ENCODE measurements around the gene WDR45B. TPM values are rescaled to one million over a fixed set of nuclear protein-coding genes. Genes with fewer than 3 reads are reported as not detected.

WDR45B gene
- total and polyA plus RNA-seq, 8 donors, result 46.8 to 93.1 (median 82.6) TPM

DNA sequence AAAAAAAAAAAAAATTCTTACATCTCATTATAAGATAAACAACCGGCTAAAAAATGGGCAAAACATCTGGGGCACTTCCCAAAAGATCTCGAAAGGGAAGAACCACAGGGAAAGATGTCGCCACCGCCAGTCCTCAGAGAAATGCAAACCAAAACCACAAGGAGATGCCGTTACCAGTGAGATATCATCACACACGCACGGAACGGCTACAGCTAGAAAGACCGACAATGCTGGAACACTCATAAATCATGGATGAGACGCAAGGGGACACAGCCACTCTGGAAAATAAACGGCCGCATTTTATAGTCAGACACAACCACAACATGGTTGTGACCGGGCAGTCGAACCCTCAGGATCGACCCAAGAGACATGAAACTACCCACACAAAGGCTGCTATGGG, 24.5 kb downstream of the WDR45B start:
- H3K9me3 ChIP-seq, result no peaks in the 10 kb centered on the region
- intact Hi-C loops (cut with DNase I), result no loop called here
- H3K4me3 ChIP-seq, result no peak overlapping the region
- peaks cover 0 to 98% of the 10 kb centered on the region in 2 donors for H3K36me3 ChIP-seq
- ATAC-seq (no peak), DNase-seq (peak in 1 of 4 donors; percentile 2)
- TF ChIP-seq, protein P1, sequence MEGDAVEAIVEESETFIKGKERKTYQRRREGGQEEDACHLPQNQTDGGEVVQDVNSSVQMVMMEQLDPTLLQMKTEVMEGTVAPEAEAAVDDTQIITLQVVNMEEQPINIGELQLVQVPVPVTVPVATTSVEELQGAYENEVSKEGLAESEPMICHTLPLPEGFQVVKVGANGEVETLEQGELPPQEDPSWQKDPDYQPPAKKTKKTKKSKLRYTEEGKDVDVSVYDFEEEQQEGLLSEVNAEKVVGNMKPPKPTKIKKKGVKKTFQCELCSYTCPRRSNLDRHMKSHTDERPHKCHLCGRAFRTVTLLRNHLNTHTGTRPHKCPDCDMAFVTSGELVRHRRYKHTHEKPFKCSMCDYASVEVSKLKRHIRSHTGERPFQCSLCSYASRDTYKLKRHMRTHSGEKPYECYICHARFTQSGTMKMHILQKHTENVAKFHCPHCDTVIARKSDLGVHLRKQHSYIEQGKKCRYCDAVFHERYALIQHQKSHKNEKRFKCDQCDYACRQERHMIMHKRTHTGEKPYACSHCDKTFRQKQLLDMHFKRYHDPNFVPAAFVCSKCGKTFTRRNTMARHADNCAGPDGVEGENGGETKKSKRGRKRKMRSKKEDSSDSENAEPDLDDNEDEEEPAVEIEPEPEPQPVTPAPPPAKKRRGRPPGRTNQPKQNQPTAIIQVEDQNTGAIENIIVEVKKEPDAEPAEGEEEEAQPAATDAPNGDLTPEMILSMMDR (IDR thresholded peaks at IDR 0.05), result no peak
- H3K4me1 ChIP-seq, result peaks cover 0 to 13% of the 10 kb centered on the region in 2 donors
- no peak overlapping the region for H3K27ac ChIP-seq
- H3K27me3 ChIP-seq, result no peaks in the 10 kb centered on the region

DNA sequence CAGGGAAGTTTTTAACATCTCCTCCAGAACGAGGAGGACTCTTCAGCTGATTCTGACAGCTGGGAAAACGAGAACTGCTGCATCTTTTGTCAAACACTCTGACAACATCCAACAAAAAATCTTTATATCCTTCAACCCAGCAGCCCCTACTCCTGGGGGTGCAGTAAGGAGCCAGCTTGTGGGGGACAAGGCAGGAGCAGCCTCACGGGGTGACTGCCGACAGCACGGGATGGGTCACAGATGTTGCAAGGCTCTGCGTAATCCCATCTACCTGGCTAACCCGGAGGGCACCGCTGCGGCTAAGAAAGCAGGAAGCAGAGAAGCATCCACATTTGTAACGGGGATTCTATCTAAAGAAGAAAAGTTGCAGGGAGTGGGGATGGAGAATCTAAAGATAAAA, 28.6 kb downstream of the WDR45B start:
- Histone ChIP-seq H3K27me3 (no peaks in the 10 kb centered on the region), H3K27ac (no peak overlapping the region), H3K9me3 (no peaks in the 10 kb centered on the region), H3K4me1 (no peaks in the 10 kb centered on the region), H3K36me3 (peaks cover 0 to 98% of the 10 kb centered on the region in 2 donors), H3K4me3 (no peak overlapping the region)
- DNase-seq (peak in 1 of 4 donors; percentile 24), ATAC-seq (no peak)
- intact Hi-C loops (cut with DNase I), result no loop called here
- TF ChIP-seq, protein P1 (IDR thresholded peaks at IDR 0.05), result no peak

DNA sequence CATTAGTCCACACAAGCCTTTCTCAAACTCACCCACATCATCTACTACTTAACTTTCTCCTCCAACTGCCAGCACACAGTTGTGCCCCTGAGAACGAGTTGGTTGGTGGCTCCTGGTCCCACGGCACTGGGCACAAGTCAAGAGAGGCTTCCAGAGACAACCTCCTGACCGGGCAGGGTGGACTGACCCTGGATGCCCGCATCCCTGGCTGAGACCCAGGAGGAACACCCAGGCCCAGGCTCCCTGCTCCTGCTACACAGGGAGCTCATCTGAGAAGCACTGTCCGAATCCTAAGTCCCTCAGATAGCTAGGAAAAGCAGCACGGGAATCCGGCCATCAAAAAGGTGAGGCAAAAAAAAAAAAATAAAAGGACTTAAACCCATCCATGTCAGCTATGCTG, 29.0 kb downstream of the WDR45B start:
- H3K27me3 ChIP-seq, result no peaks in the 10 kb centered on the region
- no peaks in the 10 kb centered on the region for H3K9me3 ChIP-seq
- no peaks in the 10 kb centered on the region for H3K4me1 ChIP-seq
- DNase-seq (peak in 1 of 4 donors; percentile 31), ATAC-seq (no peak)
- intact Hi-C loops (cut with DNase I), result no loop called here
- H3K36me3 ChIP-seq, result peaks cover 0 to 98% of the 10 kb centered on the region in 2 donors
- TF ChIP-seq, protein P1 (IDR thresholded peaks at IDR 0.05), result no peak
- no peak overlapping the region for H3K27ac ChIP-seq
- H3K4me3 ChIP-seq, result no peak overlapping the region

DNA sequence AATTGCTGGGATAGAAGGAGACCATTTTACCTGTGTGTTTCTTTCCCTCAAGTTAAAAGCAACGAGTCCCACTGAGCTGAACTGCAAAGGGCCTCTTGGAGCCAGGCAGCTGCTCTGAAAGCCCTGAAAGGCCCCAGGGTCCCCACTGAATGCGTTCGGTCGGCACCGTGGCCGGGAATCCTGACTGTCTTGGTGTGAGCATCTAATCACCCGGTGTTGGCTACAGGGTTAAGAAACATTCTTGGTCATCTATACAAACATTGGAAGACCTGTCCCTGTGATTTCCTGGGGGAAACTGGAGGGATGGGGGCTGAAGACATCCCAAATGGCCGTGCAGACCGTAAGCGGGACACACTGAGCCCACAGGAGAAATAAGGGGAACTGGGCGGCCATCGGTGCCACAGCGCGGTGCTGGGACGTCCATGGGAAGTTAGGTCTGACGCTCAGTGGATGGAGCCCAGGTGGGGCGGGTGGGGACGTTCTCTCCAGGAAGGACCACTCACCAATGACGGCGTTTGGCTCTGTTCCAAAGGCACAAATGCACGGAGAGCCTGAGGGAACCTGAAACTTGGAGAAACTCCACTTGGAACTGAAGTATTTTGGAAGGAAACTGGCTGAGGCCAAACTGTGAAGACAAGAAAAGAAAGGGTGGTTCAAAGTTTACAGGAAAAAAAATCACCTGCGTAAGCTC, 32.1 kb downstream of the WDR45B start:
- no peaks in the 10 kb centered on the region for H3K9me3 ChIP-seq
- H3K36me3 ChIP-seq, result peaks cover 0 to 82% of the 10 kb centered on the region in 2 donors
- no peaks in the 10 kb centered on the region for H3K4me1 ChIP-seq
- H3K27me3 ChIP-seq, result no peaks in the 10 kb centered on the region
- intact Hi-C loops (cut with DNase I), result no loop called here
- no peak overlapping the region for H3K27ac ChIP-seq
- TF ChIP-seq, protein P1 (IDR thresholded peaks at IDR 0.05), result no peak
- H3K4me3 ChIP-seq, result no peak overlapping the region
- DNase-seq, result peak in 1 of 4 donors; percentile 49
- no peak for ATAC-seq

DNA sequence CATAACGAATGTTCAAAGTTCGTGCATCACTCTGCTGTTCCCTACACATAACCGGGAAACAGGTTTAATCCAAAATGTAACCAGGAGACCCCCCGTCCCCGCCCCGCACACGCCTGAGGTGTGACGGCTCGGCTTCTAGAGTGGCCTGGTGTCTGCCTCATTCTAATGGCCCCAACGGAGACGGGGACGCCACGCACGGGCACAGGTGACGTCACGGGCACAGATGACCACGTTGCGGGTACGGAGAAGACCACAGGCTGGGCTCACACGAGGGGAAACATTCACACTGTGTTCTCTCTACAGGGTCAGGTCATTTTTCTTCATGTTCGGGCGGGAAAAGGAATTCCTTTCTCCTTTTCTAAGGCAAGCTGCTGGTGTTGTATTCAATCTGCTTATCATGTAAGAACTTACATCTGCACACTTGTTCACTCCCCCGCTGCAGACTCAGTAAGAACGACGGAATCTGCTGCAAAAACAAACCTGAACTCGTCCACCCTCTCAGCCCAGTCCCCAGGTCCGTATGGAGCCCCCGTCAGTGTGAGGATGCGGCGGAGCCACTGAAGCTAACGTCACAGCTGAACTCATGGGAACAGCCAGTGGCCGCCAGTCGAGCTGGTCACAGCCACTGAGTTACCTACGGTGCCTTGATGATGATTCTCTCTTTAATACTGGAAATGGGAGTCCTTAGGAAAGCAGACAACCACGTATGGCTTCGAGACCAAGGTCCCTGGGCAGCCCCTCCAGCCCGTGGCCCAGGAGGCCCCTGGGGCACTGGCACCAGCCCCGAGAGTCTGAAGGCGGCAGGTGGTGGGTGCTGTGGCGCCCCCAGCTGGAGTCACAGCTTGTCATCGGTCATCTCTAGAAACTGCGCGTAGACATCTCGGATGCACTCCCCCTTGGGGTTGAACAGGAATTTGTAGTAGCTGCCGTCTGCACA, 32.9 kb downstream of the WDR45B start:
- intact Hi-C loops (cut with DNase I), result no loop called here
- H3K36me3 ChIP-seq, result peaks cover 0 to 74% of the 10 kb centered on the region in 2 donors

More for the DNA sequence above, 32.9 kb downstream of the WDR45B start:
- no peaks in the 10 kb centered on the region for H3K27me3 ChIP-seq
- H3K27ac ChIP-seq, result no peak overlapping the region
- DNase-seq, result peak in 1 of 4 donors; percentile 58
- H3K9me3 ChIP-seq, result no peaks in the 10 kb centered on the region
- H3K4me1 ChIP-seq, result no peaks in the 10 kb centered on the region
- H3K4me3 ChIP-seq, result no peak overlapping the region
- no peak for ATAC-seq
- TF ChIP-seq, protein P1 (IDR thresholded peaks at IDR 0.05), result no peak
